GM18907 (cell line): ENCODE measurements around the gene VAMP4.
A peak's percentile ranks its signal among the peaks of the same experiment; 100 is the strongest.

Experiments
- ATAC-seq: cut with Tn5 transposase; IDR thresholded peaks from one replicate; pipeline ENCODE4 v1.9.1; 2021; ENCODE audit warnings: mild to moderate bottlenecking, moderate library complexity; ENCODE audit not compliant: unreplicated experiment

VAMP4 gene

GRCh38 chr1:171741872-171742576 is at the start of gene VAMP4:
VAMP4 (minus strand) TSS chr1:171742065; CDS start chr1:171738414, 3,651 bp downstream.
- ATAC-seq = peak; percentile 96

- no peak for ATAC-seq
These were observed 48.5 kb upstream of the VAMP4 start for GRCh38 chr1:171790318-171790717.

- no peak for ATAC-seq
These were observed 46.8 kb upstream of the VAMP4 start for GRCh38 chr1:171788696-171789095.

- no peak for ATAC-seq
These were observed 46.0 kb upstream of the VAMP4 start for GRCh38 chr1:171787686-171788480.

GRCh38 chr1:171786534-171786933 is 44.7 kb upstream of the VAMP4 start:
- no peak for ATAC-seq

GRCh38 chr1:171785766-171786165 is 43.9 kb upstream of the VAMP4 start:
- ATAC-seq = no peak

GRCh38 chr1:171784784-171785183 is 42.9 kb upstream of the VAMP4 start:
- no peak for ATAC-seq

GRCh38 chr1:171783816-171784530 is 42.1 kb upstream of the VAMP4 start:
- no peak for ATAC-seq

GRCh38 chr1:171781176-171781875 is 39.5 kb upstream of the VAMP4 start, which contains the start of gene METTL13:
METTL13 (plus strand) TSS chr1:171781660; CDS start chr1:171781968, 308 bp downstream.
- peak; percentile 99 for ATAC-seq

GRCh38 chr1:171780583-171781175 is 38.8 kb upstream of the VAMP4 start:
- ATAC-seq = no peak

GRCh38 chr1:171772312-171772711 is 30.4 kb upstream of the VAMP4 start:
- ATAC-seq = no peak

GRCh38 chr1:171769754-171770153 is 27.9 kb upstream of the VAMP4 start:
- ATAC-seq = no peak

GRCh38 chr1:171769171-171769570 is 27.3 kb upstream of the VAMP4 start:
- no peak for ATAC-seq

- ATAC-seq = no peak
These were observed 21.9 kb upstream of the VAMP4 start for GRCh38 chr1:171763764-171764163.

- no peak for ATAC-seq
These were observed 20.3 kb upstream of the VAMP4 start for GRCh38 chr1:171762143-171762563.

GRCh38 chr1:171758011-171758410 is 16.1 kb upstream of the VAMP4 start:
- ATAC-seq = no peak

GRCh38 chr1:171756856-171757255 is 15.0 kb upstream of the VAMP4 start:
- ATAC-seq = no peak

GRCh38 chr1:171754971-171755370 is 13.1 kb upstream of the VAMP4 start:
- ATAC-seq = no peak

GRCh38 chr1:171754353-171754705 is 12.5 kb upstream of the VAMP4 start:
- no peak for ATAC-seq

- no peak for ATAC-seq
These were observed 12.0 kb upstream of the VAMP4 start for GRCh38 chr1:171753685-171754352.
